Measurements from ENCODE around the gene PTPRF.

- TF ChIP-seq CTCF (IDR thresholded peaks at IDR 0.05; ENCODE audit: low read depth, low read length) = no peak
- no peak for TF ChIP-seq EZH2phosphoT487 (IDR thresholded peaks at IDR 0.05; ENCODE audit: low read depth)
Measured at GRCh38 chr1:43538143-43538487, 7.4 kb downstream of the PTPRF start.

Measured in OCI-LY3 (cell line).